GM19463 (cell line): ENCODE data around the gene SLC7A6.
A peak's percentile ranks its signal among the peaks of the same experiment; 100 is the strongest.

Experiments
- ATAC-seq: cut with Tn5 transposase; IDR thresholded peaks from one replicate; pipeline ENCODE4 v1.9.1; 2021; ENCODE audit warnings: mild to moderate bottlenecking, moderate library complexity; ENCODE audit not compliant: unreplicated experiment

Gene SLC7A6

DNA sequence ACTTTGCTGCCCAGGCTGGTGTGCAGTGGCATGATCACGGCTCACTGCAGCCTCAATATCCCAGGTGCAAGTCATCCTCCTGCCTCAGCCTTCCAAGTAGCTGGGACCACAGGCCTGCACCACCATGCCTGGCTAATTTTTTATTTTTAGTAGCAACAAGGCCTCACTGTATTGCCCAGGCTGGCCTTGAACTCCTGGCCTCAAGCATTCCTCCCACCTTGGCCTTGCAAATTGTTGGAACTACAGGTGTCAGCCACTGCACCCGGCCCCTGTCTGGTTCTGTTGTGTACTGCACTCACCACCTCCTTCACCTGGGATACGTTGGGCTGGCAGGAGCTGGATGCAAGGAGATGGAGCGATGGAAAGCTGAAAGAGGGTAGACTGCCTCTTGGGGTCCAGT, 10.6 kb upstream of the SLC7A6 start:
- ATAC-seq: no peak

- no peak for ATAC-seq
Measured at GRCh38 chr16:68255712-68256111, 8.6 kb upstream of the SLC7A6 start.

- ATAC-seq: peak; percentile 54
Measured at GRCh38 chr16:68257251-68257905, 6.9 kb upstream of the SLC7A6 start.

GRCh38 chr16:68257906-68258800, 6.2 kb upstream of the SLC7A6 start:
- peak; percentile 49 for ATAC-seq

DNA sequence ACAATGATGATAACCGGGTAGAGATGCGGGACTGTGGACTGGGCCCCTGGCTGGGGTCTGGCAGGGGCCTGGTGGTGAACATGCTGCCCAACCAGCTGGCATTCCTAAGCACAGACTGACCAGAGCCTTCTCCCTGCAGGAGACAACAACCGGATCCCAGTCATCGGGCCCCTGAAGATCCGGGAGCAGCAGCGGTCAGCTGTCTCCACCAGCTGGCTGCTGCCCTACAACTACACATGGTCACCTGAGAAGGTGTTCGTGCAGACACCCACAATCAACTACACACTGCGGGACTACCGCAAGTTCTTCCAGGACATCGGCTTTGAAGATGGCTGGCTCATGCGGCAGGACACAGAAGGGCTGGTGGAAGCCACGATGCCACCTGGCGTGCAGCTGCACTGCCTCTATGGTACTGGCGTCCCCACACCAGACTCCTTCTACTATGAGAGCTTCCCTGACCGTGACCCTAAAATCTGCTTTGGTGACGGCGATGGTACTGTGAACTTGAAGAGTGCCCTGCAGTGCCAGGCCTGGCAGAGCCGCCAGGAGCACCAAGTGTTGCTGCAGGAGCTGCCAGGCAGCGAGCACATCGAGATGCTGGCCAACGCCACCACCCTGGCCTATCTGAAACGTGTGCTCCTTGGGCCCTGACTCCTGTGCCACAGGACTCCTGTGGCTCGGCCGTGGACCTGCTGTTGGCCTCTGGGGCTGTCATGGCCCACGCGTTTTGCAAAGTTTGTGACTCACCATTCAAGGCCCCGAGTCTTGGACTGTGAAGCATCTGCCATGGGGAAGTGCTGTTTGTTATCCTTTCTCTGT, 5.1 kb upstream of the SLC7A6 start:
- no peak for ATAC-seq

GRCh38 chr16:68263559-68264127, 683 bp upstream of the SLC7A6 start:
- peak; percentile 12 for ATAC-seq

DNA sequence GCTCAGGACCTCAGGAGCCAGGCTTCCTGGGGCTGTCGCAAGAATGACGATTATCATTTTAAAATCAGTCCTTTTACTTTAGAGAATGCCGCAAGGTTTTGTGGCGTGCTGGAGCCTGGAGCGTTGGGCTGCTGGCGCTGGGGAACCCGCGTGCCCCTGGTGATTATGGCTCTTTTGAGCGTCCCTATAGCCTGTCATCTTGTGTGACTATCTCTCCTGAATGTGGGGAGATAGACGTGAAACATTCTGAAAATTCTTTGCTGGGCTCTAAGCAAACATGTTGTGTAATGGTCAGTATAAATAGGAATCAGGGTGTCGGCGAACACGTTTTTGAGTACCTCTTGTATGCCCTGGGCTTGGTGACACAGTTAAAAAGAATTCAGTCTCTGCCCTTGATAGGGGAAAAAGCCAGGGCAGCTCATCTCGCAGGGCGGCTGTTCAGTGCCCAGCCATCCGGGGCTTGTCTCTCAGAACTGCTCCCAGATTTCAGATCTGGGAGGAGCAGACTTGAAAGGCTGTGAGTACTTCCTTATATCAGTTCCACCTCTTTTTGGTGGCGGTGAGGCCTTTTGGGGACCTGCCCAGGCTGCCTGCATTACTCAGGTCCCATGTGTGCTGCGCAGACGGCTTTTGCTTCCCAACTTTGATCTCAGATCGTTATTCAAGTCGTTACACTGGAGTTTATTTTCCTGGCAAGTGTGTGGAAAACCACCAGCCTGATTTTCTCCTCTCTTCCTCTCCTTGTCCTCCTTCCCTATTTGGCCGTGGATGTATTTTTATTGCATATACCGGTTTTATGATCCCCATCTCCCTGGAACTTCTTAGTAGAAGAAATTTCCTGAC, 973 bp downstream of the SLC7A6 start:
- ATAC-seq: no peak

DNA sequence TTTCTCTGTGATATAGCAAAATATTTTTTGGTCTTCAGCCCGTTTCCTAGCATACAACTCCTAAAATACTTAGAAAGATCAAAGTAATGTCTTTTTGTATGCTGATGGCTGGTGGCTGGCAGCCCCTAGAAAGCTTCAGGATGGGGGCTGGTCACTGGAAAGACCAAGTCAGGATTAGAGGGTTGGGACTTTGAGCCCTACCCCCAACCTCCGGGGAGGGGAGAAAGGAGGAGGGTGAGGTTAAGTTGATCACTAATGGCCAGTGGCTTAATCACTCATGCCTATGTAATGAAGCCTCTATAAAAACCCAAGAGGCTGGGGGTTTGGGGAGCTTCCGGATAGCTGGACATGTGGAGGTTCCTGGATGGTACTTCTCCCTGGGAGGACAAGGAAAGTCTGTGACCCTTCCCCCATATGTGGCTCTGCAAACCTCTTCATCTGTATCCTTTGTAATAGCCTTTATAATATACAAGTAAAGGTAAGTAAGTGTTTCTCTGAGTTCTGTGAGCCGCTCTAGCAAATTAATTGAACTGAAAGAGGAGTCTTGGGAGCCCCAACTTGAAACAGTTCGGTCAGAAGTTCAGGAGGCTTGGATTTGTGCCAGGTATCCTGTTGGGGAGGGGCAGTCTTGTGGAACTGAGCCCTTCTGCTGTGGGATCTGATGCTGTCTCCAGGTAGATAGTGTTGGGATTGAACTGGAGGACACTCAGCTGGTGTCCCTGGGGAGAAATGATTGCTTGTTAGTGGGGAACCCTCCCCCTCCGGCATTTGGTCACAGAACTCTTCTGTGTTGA, 3.5 kb downstream of the SLC7A6 start:
- ATAC-seq: no peak

DNA sequence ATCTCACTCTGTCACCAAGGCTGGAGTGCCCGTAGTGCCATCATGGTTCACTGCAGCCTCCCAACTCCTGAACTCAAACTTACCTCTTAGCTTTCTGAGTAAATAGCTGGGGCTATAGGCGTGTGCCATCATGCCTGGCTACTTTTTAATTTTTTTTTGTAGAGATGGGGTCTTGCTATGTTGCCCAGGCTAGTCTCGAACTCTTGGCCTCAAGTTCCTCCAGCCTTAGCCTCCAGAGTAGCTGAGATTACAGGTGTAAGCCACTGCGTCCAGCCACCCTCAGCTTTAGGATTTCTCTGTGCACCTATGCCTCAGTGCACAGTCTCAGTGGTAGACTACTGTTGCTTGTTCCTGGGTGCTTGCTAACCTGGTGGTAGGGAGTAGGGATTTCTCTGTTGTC, 5.5 kb downstream of the SLC7A6 start:
- ATAC-seq: no peak

- ATAC-seq: no peak
Measured at GRCh38 chr16:68270353-68270752, 6.0 kb downstream of the SLC7A6 start.

DNA sequence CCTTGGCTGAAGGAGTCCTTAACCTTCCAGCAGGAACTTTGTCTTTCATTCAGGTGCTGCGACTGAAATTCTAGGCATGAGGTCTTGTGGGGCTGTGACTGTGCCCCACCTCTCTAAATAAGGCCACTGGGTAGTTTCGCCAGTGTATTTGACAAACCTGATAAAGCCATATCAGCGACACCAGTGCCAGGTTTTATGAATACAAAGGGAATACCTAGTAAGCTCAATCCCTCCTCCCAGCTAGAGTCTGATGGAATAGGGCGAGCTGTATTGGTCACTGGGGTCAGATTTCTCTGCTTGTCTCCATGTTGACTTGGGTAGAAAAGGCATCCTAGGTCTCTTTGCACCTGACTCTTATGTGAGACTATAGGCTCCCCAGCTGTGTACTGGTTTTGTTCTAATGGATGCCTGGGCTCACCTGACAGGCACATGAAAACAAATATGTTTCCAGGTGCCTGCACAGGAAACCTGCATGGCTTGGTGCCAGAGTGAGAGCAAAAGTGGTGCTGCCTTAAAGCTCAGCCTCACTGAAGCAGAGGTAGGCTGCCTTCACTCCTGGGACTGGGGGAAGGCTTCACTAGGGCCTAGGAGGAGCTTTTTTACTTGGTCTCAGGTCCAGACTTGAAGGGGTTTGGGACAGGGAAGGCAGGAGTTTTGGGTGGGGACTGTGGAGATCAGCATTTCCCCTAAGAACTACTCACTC, 8.3 kb downstream of the SLC7A6 start:
- ATAC-seq: no peak

- no peak for ATAC-seq
Measured at GRCh38 chr16:68273459-68273858, 9.1 kb downstream of the SLC7A6 start.

- ATAC-seq: no peak
Measured at GRCh38 chr16:68273896-68274295, 9.6 kb downstream of the SLC7A6 start.

GRCh38 chr16:68274441-68274840, 10.1 kb downstream of the SLC7A6 start:
- ATAC-seq: no peak

- ATAC-seq: peak; percentile 89
Measured at GRCh38 chr16:68275611-68276191, 11.4 kb downstream of the SLC7A6 start.

GRCh38 chr16:68276223-68276622, 11.9 kb downstream of the SLC7A6 start:
- no peak for ATAC-seq

- ATAC-seq: no peak
Measured at GRCh38 chr16:68279726-68280558, 15.6 kb downstream of the SLC7A6 start.
